GM19452 (cell line): ENCODE measurements around the gene GRK2.
"Not testable (repeated sequence)": the region's sequence is repeated elsewhere in the genome, so short reads cannot be mapped to it uniquely, and the experiment has no call there.

Source experiments
- ATAC-seq: cut with Tn5 transposase; IDR thresholded peaks from one replicate; pipeline ENCODE4 v1.9.1; 2021; ENCODE audit not compliant: unreplicated experiment

GRK2 gene

DNA sequence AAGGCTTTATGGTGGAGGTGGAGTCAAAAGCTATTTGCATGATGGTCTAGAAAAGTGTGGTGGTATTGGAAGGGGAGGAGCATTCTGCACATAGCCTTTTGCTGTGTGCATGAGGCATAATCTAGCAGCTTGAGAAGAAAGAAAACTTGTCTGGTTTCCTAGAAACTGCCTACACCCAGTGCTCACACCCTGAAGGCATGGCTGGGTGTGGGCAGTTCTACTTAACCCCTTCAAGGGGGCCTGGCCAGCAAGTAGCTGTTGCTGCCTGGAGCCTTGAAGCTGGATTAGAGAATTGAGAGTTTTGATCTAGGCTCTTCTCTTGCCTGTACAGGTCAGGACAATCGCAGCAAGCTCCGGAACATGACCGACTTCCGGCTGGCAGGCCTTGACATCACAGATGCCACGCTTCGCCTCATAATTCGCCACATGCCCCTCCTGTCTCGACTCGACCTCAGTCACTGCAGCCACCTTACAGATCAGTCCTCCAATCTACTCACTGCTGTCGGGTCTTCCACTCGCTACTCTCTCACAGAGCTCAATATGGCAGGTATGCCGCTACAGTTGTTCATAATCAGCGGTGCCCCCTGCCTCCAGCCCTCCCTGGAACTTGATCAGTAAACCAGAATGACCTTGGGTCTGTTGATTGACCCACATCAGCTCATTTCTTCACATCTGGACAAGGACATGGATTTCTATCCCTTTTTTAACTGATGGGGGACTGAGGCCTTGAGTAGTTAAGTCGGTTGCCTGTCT, 12.2 kb upstream of the GRK2 start:
- ATAC-seq = no peak

- no peak for ATAC-seq
These were observed 11.5 kb upstream of the GRK2 start for GRCh38 chr11:67254798-67255197.

DNA sequence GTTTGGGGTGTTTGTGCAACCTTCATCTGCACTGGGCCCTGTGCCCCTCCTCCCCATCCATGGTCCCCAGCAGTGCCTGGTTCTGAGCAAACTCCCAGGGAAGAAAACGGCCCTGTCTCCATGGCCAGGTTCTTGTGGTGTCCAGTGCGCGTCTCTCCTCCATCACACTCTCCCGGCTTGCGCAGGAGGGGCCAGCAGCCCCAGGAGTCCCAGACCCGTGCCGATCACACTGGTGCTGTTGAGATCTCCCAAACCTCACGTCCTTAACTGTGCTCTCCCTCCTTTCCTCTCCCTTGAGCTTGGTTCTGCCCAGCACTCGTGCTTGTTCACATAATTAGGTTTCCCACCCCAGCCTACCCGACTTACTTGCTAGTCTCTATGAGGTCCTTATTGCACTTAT, 10.9 kb upstream of the GRK2 start:
- ATAC-seq = no peak

- no peak for ATAC-seq
These were observed 10.4 kb upstream of the GRK2 start for GRCh38 chr11:67255864-67256263.

- ATAC-seq = no peak
These were observed 9.7 kb upstream of the GRK2 start for GRCh38 chr11:67256477-67257135.

GRCh38 chr11:67260406-67260805, 5.9 kb upstream of the GRK2 start:
- ATAC-seq = no peak

DNA sequence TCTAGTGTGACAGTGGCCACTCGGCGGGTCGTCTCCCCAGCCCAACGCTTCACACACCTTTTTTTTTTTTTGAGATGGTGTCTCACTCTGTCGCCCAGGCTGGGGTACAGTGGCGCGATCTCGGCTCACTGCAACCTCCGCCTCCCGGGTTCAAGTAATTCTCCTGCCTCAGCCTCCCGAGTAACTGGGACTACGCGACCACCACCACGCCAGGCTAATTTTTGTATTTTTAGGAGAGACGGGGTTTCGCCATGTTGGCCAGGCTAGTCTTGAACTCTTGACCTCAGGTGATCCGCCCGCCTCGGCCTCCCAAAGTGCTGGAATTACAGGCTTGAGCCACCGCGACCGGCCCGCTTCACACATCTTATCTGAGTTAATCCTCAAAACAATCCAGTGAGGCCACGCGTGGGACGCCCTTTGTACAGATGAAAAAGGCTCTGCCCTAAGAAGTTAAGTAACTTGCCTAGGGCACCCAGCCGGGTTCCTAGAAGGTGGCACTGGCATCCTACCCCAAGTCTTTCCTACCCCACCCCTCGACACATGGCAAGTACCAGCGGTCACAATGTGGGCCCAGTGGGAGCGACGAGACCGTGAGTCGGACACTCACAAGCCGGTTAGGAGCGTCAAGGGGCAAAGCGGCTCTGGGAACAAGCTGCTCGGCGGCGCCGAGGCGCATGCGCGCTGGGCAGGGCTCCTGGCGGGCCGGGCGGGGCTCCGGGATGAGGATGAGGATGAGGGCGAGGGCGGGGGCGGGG, 5.2 kb upstream of the GRK2 start:
- ATAC-seq = not testable (repeated sequence)

DNA sequence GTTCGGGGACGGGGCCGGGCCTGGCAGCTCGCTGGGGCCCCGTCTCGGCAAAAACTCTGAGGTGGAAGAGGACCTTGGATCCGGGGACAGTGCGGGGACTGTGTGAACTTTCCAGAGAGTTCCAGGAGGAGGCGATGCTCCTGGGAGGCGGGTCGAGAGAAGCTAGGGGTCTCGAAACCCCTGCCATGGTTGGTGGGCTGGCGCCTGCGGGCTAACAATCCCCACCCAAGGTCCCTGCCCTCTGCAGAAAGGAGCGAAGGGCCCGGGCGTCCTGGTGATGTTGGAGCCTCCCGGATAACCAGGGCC, 4.7 kb upstream of the GRK2 start:
- ATAC-seq = no peak

DNA sequence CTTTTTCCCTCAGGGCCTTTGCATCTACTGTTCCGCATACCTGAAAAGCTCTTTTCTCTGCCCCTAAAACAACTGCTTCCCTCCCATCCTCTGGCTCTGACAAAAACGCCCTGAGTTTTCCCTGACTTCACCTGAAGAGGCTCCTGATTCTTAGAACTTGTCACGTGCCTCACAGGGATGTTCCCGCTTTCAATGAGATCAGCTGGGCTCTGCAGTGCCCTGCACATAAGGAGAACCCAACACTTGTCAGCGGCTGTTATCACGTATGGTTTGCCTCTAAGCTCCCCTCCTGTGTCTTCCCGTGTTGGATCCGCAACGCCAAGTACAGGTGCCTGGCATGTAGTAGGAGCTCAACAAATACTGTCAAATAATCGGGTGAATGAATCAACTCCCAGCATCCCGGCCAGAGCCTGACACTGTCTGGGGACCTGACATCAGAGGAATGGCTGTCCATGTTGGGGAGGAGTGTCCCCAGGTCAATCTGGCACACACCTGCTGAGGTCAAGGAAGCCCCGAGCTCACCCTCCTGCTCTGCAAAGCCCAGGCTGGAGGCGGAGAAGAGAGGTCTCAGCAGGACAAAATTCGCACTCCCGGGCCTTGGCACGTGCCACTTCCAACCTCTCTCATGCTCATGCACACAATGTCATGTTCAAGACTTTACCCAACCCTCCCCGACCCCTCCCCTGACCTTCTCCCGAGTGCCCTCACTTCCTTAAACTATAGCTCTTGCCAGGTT, 4.2 kb upstream of the GRK2 start:
- ATAC-seq = no peak

GRCh38 chr11:67262731-67263675, 3.3 kb upstream of the GRK2 start:
- no peak for ATAC-seq

GRCh38 chr11:67264260-67264659, 2.0 kb upstream of the GRK2 start:
- ATAC-seq = no peak

- ATAC-seq = no peak
These were observed 1.2 kb upstream of the GRK2 start for GRCh38 chr11:67264877-67265632.

DNA sequence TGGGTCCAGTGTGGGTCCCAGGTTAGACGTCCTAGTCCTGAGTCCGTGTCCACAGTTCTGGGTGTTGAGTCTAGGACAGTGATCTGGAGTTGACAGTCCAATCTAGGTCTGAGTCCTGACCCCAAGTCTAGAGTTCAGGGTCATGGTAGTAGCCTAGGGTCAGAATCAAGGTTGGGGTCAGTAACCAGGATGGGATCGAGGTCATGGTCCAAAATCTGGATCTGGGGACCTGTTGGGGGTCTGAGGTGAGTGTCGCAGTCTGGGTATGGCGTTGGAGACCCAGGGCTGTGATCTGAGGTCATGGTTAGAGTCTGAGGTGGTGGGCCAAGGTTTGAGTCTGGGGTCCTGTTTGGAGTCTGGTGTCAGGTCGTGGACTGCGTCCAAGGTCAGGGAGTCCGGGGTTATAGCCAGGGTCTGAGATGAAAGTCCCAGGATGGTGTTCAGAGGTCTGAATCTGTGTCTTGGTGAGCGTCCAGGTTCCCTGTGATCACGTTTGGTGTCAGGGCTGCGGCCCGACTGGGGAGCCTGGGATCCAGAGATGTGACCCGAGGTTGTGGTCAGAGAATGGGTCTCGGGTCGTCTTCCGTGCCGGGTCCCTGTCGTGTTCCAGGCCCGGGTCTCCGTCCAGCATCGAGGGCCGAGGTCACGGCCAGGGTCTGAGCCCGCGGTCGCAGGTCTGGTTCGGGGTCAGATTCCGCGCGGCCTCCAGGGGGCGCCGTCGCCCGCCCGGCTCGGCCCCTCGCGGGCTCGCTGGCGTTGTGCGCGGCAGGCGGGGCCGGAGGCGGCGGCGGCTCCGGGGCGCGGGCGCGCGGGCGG, 432 bp upstream of the GRK2 start:
- ATAC-seq = peak; percentile 38

GRCh38 chr11:67267188-67268080, 1.2 kb downstream of the GRK2 start:
- no peak for ATAC-seq

GRCh38 chr11:67268081-67268961, 2.0 kb downstream of the GRK2 start:
- peak; percentile 39 for ATAC-seq

- no peak for ATAC-seq
These were observed 2.6 kb downstream of the GRK2 start for GRCh38 chr11:67268962-67269268.
